IMR-90 (cell line): ENCODE measurements around the gene SLC6A13.

Experiments used
- FOS ChIP-seq: fragments of 150-350 bp; IDR thresholded peaks from 2 replicates; pipeline ENCODE4 v1.6.1; 2016; ENCODE audit warnings: low read depth, low read length
- POLR2A ChIP-seq: IDR thresholded peaks from 2 replicates; pipeline ENCODE4 v1.6.1; 2012; ENCODE audit warnings: mild to moderate bottlenecking, low read depth, low read length
- RAD21 ChIP-seq: IDR thresholded peaks from 2 replicates; pipeline ENCODE4 v1.6.1; 2012; ENCODE audit warnings: low read length, improper control_type of control experiment
- TF ChIP-seq, protein P1 (sequence below): conservative IDR thresholded peaks from 2 replicates; pipeline ENCODE4 v1.5.1; 2012; ENCODE audit warnings: mild to moderate bottlenecking, low read depth, low read length, improper control_type of control experiment
- TF ChIP-seq, protein P2 (sequence below): fragments of 150-350 bp; IDR thresholded peaks from 2 replicates; pipeline ENCODE4 v1.6.1; 2017; ENCODE audit warnings: mild to moderate bottlenecking, antibody characterized with exemption, low read length, low read depth

DNA sequence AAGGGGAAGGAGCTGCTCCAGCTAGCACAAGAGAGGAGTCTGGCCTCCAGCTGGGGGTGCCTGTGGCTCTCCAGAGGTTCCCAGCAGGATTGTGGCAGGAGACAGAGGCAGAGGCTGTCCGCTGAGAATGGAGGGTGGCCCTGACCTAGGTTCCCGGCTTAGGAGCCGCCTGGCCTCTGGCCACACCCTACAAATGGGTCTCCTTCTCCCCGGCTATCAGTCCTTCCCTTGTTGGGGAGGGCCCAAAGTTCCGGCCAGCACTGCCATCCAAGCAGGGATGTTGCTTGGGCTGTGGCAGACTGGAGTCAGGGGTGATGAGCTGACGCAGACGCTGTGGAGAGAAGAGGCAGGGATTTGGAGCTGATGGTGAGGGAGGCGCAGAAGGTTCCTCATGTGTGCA, 71.8 kb downstream of the SLC6A13 start:
- TF ChIP-seq, protein P1, sequence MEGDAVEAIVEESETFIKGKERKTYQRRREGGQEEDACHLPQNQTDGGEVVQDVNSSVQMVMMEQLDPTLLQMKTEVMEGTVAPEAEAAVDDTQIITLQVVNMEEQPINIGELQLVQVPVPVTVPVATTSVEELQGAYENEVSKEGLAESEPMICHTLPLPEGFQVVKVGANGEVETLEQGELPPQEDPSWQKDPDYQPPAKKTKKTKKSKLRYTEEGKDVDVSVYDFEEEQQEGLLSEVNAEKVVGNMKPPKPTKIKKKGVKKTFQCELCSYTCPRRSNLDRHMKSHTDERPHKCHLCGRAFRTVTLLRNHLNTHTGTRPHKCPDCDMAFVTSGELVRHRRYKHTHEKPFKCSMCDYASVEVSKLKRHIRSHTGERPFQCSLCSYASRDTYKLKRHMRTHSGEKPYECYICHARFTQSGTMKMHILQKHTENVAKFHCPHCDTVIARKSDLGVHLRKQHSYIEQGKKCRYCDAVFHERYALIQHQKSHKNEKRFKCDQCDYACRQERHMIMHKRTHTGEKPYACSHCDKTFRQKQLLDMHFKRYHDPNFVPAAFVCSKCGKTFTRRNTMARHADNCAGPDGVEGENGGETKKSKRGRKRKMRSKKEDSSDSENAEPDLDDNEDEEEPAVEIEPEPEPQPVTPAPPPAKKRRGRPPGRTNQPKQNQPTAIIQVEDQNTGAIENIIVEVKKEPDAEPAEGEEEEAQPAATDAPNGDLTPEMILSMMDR = no peak
- no peak for TF ChIP-seq POLR2A
- no peak for TF ChIP-seq RAD21
- TF ChIP-seq FOS = no peak
- TF ChIP-seq, protein P2, sequence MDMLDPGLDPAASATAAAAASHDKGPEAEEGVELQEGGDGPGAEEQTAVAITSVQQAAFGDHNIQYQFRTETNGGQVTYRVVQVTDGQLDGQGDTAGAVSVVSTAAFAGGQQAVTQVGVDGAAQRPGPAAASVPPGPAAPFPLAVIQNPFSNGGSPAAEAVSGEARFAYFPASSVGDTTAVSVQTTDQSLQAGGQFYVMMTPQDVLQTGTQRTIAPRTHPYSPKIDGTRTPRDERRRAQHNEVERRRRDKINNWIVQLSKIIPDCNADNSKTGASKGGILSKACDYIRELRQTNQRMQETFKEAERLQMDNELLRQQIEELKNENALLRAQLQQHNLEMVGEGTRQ = no peak
